ENCODE measurements around the gene ARMH3.

DNA sequence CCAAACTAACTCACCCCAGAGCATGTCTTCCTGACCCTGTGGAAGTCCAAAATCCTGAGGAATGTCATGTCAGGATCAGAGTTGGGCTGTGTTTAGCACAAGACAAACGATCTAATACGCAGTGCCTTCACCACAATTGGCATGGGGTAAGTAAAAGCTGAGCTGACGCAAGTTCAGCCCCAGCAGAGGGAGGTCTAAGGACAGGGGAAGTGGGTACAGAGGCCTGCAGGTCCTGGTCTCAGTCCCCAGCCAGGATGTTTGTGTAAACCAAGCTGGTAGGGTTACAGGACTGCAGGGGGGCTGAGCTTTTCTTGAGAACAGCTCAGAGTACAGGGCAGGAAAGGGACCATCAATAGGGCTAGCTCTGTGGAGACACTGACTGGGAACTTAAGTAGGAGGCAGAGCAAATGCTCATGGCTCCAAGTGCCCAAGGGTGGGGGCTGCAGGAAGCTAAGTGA lies 207.1 kb downstream of the ARMH3 start:
- TF ChIP-seq, protein P1, sequence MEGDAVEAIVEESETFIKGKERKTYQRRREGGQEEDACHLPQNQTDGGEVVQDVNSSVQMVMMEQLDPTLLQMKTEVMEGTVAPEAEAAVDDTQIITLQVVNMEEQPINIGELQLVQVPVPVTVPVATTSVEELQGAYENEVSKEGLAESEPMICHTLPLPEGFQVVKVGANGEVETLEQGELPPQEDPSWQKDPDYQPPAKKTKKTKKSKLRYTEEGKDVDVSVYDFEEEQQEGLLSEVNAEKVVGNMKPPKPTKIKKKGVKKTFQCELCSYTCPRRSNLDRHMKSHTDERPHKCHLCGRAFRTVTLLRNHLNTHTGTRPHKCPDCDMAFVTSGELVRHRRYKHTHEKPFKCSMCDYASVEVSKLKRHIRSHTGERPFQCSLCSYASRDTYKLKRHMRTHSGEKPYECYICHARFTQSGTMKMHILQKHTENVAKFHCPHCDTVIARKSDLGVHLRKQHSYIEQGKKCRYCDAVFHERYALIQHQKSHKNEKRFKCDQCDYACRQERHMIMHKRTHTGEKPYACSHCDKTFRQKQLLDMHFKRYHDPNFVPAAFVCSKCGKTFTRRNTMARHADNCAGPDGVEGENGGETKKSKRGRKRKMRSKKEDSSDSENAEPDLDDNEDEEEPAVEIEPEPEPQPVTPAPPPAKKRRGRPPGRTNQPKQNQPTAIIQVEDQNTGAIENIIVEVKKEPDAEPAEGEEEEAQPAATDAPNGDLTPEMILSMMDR (IDR thresholded peaks at IDR 0.05): no peak
- no peak for TF ChIP-seq ZFX (IDR thresholded peaks at IDR 0.05; ENCODE audit: borderline replicate concordance)

Measured in 22Rv1 (cell line).